Endodermal cell (in vitro differentiated cells): ENCODE measurements around the gene POU6F2. TPM values are rescaled to one million over a fixed set of nuclear protein-coding genes. Genes with fewer than 3 reads are reported as not detected.

Experiments
- DNase-seq: peaks from one replicate; pipeline ENCODE4 v3.0.0-alpha.2; 2017
- H3K27ac ChIP-seq: 2 replicates; pipeline ENCODE4 v1.5.1; 2013; ENCODE audit warnings: mild to moderate bottlenecking, low read depth, low read length, moderate library complexity
- H3K27me3 ChIP-seq: 2 replicates; pipeline ENCODE4 v1.6.1; 2013; ENCODE audit warnings: mild to moderate bottlenecking, low read length, moderate library complexity; ENCODE audit not compliant: insufficient read depth, control insufficient read depth, poor library complexity, severe bottlenecking
- H3K36me3 ChIP-seq: 2 replicates; pipeline ENCODE4 v1.7.0; 2013; ENCODE audit warnings: mild to moderate bottlenecking, low read length, moderate library complexity; ENCODE audit not compliant: control insufficient read depth, insufficient read depth
- H3K4me1 ChIP-seq: one replicate; pipeline ENCODE4 v1.7.0; 2013; ENCODE audit warnings: low read length; ENCODE audit not compliant: control insufficient read depth, insufficient read depth
- H3K4me3 ChIP-seq: 2 replicates; pipeline ENCODE4 v1.5.1; 2013; ENCODE audit warnings: mild to moderate bottlenecking, low read length, moderate library complexity
- H3K9ac ChIP-seq: 2 replicates; pipeline ENCODE4 v1.6.1; 2013; ENCODE audit warnings: mild to moderate bottlenecking, low read length, moderate library complexity; ENCODE audit not compliant: poor library complexity, severe bottlenecking; ENCODE audit errors: extremely low read depth
- H3K9me3 ChIP-seq: 2 replicates; pipeline ENCODE4 v1.6.1; 2013; ENCODE audit warnings: mild to moderate bottlenecking, low read length, moderate library complexity; ENCODE audit not compliant: control insufficient read depth
- H3K27ac Mint-ChIP-seq: 2 replicates; pipeline ENCODE4 v1.8.0; 2020; ENCODE audit warnings: mixed read lengths
- H3K27me3 Mint-ChIP-seq: 2 replicates; pipeline ENCODE4 v1.8.0; 2021; ENCODE audit warnings: mild to moderate bottlenecking, mixed read lengths; ENCODE audit not compliant: insufficient read depth
- H3K36me3 Mint-ChIP-seq: 2 replicates; pipeline ENCODE4 v1.8.0; 2020; ENCODE audit warnings: low read depth, mixed read lengths
- H3K4me1 Mint-ChIP-seq: 2 replicates; pipeline ENCODE4 v1.8.0; 2020; ENCODE audit warnings: mixed read lengths
- H3K4me3 Mint-ChIP-seq: 2 replicates; pipeline ENCODE4 v1.8.0; 2020; ENCODE audit warnings: mild to moderate bottlenecking, moderate library complexity, mixed read lengths
- H3K9me3 Mint-ChIP-seq: 2 replicates; pipeline ENCODE4 v1.8.0; 2020; ENCODE audit warnings: mild to moderate bottlenecking, mixed read lengths
- CTCF ChIP-seq: fragments of 200-600 bp; sonication (generic); conservative IDR thresholded peaks from 2 replicates; pipeline ENCODE4 v1.5.0; 2021; ENCODE audit warnings: antibody characterized with exemption, mild to moderate bottlenecking
- WGBS, 2 experiments: methylation state at CpG; one replicate each; pipeline versions ENCODE4 v1.1.5 to v1.1.7; 2013; ENCODE audit warnings: missing lambda C conversion rate in 2 of 2, mixed read lengths in 1 of 2; ENCODE audit not compliant: insufficient coverage in 1 of 2, insufficient read length in 1 of 2; 5-methylcytosine and 5-hydroxymethylcytosine counted together
- total RNA-seq, 2 donors: library from RNA; stranded (reverse); fragmentation: NEBNext Ultra II Directional in 1 of 2; extraction: Animal tissue kit (Norgen Biotek cat#: 25700) in 1 of 2; gene quantifications; 2 replicates in 1 of 2; 3 replicates in 1 of 2; pipeline ENCODE4 v1.2.1, GENCODE V29; 2021

POU6F2 gene
- total RNA-seq, 2 donors from 2014 or later: 6.0 to 10.0 TPM

- Mint-ChIP-seq H3K36me3 (no peaks in the 10 kb centered on the region), H3K27me3 (no peaks in the 10 kb centered on the region), H3K9me3 (no peaks in the 10 kb centered on the region), H3K27ac (no peak overlapping the region), H3K4me3 (no peak overlapping the region), H3K4me1 (peaks cover 26% of the 10 kb centered on the region)
- H3K9me3 ChIP-seq: no peaks in the 10 kb centered on the region
- no peak overlapping the region for H3K4me3 ChIP-seq
- no peaks in the 10 kb centered on the region for H3K27me3 ChIP-seq
- no peak for TF ChIP-seq CTCF
- peaks cover 7% of the 10 kb centered on the region for H3K4me1 ChIP-seq
- H3K36me3 ChIP-seq: no peaks in the 10 kb centered on the region
- no peak for DNase-seq
- 88% methylated on average over 1 of the region's 1 CpG; no CpG with 5 or more reads in 1 of the 2 experiments for WGBS, 2 experiments
- no peak overlapping the region for H3K27ac ChIP-seq
- H3K9ac ChIP-seq: no peak overlapping the region
Observed at GRCh38 chr7:39408906-39409305, 431.2 kb downstream of the POU6F2 start.

GRCh38 chr7:39410582-39410981 is 432.9 kb downstream of the POU6F2 start:
- Mint-ChIP-seq H3K36me3 (no peaks in the 10 kb centered on the region), H3K4me3 (no peak overlapping the region), H3K4me1 (peaks cover 25% of the 10 kb centered on the region), H3K27ac (no peak overlapping the region), H3K9me3 (no peaks in the 10 kb centered on the region), H3K27me3 (no peaks in the 10 kb centered on the region)
- Histone ChIP-seq H3K36me3 (no peaks in the 10 kb centered on the region), H3K27ac (no peak overlapping the region), H3K4me3 (no peak overlapping the region), H3K9me3 (no peaks in the 10 kb centered on the region), H3K9ac (no peak overlapping the region), H3K27me3 (no peaks in the 10 kb centered on the region), H3K4me1 (peaks cover 7% of the 10 kb centered on the region)
- no peak for DNase-seq
- TF ChIP-seq CTCF: no peak
- WGBS, 2 experiments: 92 to 100% methylated on average over 1 to 5 of the region's 5 CpGs

- Mint-ChIP-seq H3K4me1 (peaks cover 2% of the 10 kb centered on the region), H3K4me3 (peak overlapping the region; percentile 86), H3K9me3 (no peaks in the 10 kb centered on the region), H3K36me3 (no peaks in the 10 kb centered on the region), H3K27me3 (no peaks in the 10 kb centered on the region), H3K27ac (peak overlapping the region; percentile 75)
- TF ChIP-seq CTCF: no peak
- Histone ChIP-seq H3K4me1 (no peaks in the 10 kb centered on the region), H3K36me3 (no peaks in the 10 kb centered on the region), H3K9me3 (no peaks in the 10 kb centered on the region), H3K27ac (no peak overlapping the region), H3K9ac (peak overlapping the region; percentile 62), H3K27me3 (no peaks in the 10 kb centered on the region), H3K4me3 (peak overlapping the region; percentile 90)
- 11 to 19% methylated on average over 14 to 24 of the region's 25 CpGs for WGBS, 2 experiments
- no peak for DNase-seq
Observed at GRCh38 chr7:39413636-39414223, 436.0 kb downstream of the POU6F2 start.
